Activated CD4-positive, CD25-positive, alpha-beta regulatory T cell (primary cell): ENCODE data around the gene HSPBAP1.
"Not testable (repeated sequence)": the region's sequence is repeated elsewhere in the genome, so short reads cannot be mapped to it uniquely, and the experiment has no call there.

Source experiments
- DNase-seq, 4 experiments: peaks; one replicate each; lab custom pipeline; 2025; lab: John Stamatoyannopoulos, UW

Gene HSPBAP1

GRCh38 chr3:122732682-122733525 is 60.7 kb downstream of the HSPBAP1 start:
- not testable (repeated sequence) for DNase-seq

GRCh38 chr3:122730240-122730639 is 63.4 kb downstream of the HSPBAP1 start:
- DNase-seq, result no peak

GRCh38 chr3:122728756-122729514 is 64.7 kb downstream of the HSPBAP1 start:
- DNase-seq, result no peak

- DNase-seq, result no peak
Measured at GRCh38 chr3:122728186-122728585, 65.4 kb downstream of the HSPBAP1 start.

- DNase-seq, result no peak
Measured at GRCh38 chr3:122727766-122728165, 65.9 kb downstream of the HSPBAP1 start.

- DNase-seq, result no peak
Measured at GRCh38 chr3:122727294-122727693, 66.3 kb downstream of the HSPBAP1 start.

- DNase-seq, result no peak
Measured at GRCh38 chr3:122725106-122725505, 68.5 kb downstream of the HSPBAP1 start.

- no peak for DNase-seq
Measured at GRCh38 chr3:122719273-122719921, 74.2 kb downstream of the HSPBAP1 start.

- DNase-seq, result no peak
Measured at GRCh38 chr3:122716667-122717066, 77.0 kb downstream of the HSPBAP1 start.

- no peak for DNase-seq
Measured at GRCh38 chr3:122714273-122714672, 79.4 kb downstream of the HSPBAP1 start.

- not testable (repeated sequence) for DNase-seq
Measured at GRCh38 chr3:122710616-122711251, 82.9 kb downstream of the HSPBAP1 start.

- DNase-seq, result no peak
Measured at GRCh38 chr3:122705379-122705778, 88.3 kb downstream of the HSPBAP1 start.

- no peak for DNase-seq
Measured at GRCh38 chr3:122700193-122700592, 93.4 kb downstream of the HSPBAP1 start.

GRCh38 chr3:122697952-122698620 is 95.5 kb downstream of the HSPBAP1 start:
- no peak for DNase-seq

- no peak for DNase-seq
Measured at GRCh38 chr3:122695927-122696561, 97.6 kb downstream of the HSPBAP1 start.

GRCh38 chr3:122694966-122695365 is 98.7 kb downstream of the HSPBAP1 start:
- DNase-seq, result no peak

GRCh38 chr3:122692674-122693073 is 101.0 kb downstream of the HSPBAP1 start:
- DNase-seq, result no peak

GRCh38 chr3:122691195-122691594 is 102.4 kb downstream of the HSPBAP1 start:
- no peak for DNase-seq

GRCh38 chr3:122690096-122690495 is 103.5 kb downstream of the HSPBAP1 start:
- no peak for DNase-seq
